GM12873 (cell line): Measurements from ENCODE around the gene MRPS35.

ENCODE experiments used
- CTCF ChIP-seq: IDR thresholded peaks from 2 replicates; pipeline ENCODE4 v1.5.1; 2012; ENCODE audit warnings: low read depth, mild to moderate bottlenecking, moderate library complexity, low read length, control low read depth; ENCODE audit not compliant: insufficient read depth; ENCODE audit errors: missing control alignments

Gene MRPS35

GRCh38 chr12:27790179-27790578 lies 79.5 kb downstream of the MRPS35 start:
- TF ChIP-seq CTCF = no peak

- no peak for TF ChIP-seq CTCF
Observed at GRCh38 chr12:27794818-27795584, 84.4 kb downstream of the MRPS35 start.

GRCh38 chr12:27796128-27796527 lies 85.5 kb downstream of the MRPS35 start:
- no peak for TF ChIP-seq CTCF

GRCh38 chr12:27797301-27798025 lies 86.8 kb downstream of the MRPS35 start:
- no peak for TF ChIP-seq CTCF

GRCh38 chr12:27800819-27801218 lies 90.2 kb downstream of the MRPS35 start:
- TF ChIP-seq CTCF = no peak

GRCh38 chr12:27801630-27802029 lies 91.0 kb downstream of the MRPS35 start:
- no peak for TF ChIP-seq CTCF

- no peak for TF ChIP-seq CTCF
Observed at GRCh38 chr12:27802511-27802910, 91.9 kb downstream of the MRPS35 start.
